ENCODE results near the gene CLEC4E.
"Not testable (repeated sequence)": the region's sequence is repeated elsewhere in the genome, so short reads cannot be mapped to it uniquely, and the experiment has no call there.

CLEC4E gene, protein sequence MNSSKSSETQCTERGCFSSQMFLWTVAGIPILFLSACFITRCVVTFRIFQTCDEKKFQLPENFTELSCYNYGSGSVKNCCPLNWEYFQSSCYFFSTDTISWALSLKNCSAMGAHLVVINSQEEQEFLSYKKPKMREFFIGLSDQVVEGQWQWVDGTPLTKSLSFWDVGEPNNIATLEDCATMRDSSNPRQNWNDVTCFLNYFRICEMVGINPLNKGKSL

DNA sequence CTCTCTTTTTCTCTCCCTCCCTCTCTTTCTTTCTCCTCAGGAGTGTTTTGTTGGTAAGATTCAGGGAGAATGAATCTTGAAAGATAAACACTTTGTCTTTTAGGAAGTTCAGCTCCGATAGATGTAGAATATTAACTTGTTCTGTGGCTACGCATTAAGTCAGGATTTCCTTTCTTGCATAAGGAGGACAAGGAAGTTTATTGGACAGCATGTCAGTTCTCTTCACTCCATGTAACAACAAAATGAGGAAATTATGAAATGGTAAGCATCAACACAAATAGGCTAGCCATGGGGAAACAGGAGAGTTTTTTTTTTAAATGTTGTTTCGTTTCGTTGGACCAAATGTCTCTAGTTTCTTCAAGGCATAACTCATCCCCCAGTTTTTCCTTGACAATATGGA, at the start of gene CLEC4E:
Gene CLEC4E (minus strand): TSS at position 75 of the 400 bp plus-strand sequence. CDS start 108 bp downstream, outside the sequence.
- not testable (repeated sequence) for DNase-seq (ENCODE audit: low spot score)

DNA sequence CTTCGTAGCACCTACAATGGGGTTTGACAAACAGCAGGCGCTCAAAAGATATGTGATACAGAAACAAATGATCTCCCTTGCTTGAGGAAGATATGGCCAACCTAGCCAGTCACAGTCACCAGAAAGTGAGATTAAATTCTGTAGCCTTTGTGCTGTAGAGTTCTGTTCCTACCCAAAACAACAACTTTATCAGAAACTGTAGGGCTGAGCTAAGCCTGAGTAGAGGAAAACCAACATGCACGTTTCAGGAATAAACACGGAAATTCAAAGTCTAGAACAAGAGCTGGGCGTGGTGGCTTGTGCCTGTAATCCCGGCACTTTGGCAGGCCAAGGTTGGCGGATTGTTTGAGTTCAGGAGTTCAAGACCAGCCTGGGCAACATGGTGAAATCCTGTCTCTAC, 49.0 kb upstream of the CLEC4E start:
- DNase-seq (ENCODE audit: low spot score) = no peak

DNA sequence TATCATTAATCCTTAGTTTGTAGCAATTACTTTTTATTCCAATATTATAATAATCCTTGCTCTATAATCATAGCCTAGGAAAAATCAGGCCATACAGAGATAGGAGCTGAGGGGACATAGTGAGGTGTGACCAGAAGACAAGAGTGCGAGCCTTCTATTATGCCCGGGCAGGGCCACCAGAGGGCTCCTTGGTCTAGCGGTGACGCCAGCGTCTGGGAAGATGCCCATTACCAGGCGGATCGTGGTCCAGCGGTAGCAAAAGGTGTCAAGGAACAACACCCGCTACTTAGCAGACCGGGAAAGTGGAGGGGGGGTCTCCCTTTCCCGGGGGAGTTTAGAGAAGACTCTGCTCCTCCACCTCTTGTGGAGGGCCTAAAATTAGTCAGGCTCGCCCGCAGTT, 43.8 kb upstream of the CLEC4E start:
- not testable (repeated sequence) for DNase-seq (ENCODE audit: low spot score)

DNA sequence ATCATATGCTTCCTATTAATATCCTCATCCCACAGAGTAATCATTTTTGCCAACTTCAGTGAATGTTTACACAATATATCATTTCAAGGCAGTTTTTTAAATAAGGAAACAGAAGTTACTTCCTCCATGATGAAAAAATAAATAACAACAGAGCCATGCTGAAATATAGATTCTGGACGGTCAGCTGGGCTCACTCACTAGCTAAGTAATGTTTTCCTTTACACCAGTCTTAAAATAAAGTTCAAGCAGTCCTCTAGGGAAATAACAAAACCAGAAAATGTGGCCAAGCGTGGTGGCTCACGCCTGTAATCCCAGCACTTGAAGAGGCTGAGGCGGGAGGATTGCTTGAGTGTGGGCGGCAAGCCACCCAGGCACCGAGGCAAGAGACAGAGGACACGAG, 43.3 kb upstream of the CLEC4E start:
- no peak for DNase-seq (ENCODE audit: low spot score)

DNA sequence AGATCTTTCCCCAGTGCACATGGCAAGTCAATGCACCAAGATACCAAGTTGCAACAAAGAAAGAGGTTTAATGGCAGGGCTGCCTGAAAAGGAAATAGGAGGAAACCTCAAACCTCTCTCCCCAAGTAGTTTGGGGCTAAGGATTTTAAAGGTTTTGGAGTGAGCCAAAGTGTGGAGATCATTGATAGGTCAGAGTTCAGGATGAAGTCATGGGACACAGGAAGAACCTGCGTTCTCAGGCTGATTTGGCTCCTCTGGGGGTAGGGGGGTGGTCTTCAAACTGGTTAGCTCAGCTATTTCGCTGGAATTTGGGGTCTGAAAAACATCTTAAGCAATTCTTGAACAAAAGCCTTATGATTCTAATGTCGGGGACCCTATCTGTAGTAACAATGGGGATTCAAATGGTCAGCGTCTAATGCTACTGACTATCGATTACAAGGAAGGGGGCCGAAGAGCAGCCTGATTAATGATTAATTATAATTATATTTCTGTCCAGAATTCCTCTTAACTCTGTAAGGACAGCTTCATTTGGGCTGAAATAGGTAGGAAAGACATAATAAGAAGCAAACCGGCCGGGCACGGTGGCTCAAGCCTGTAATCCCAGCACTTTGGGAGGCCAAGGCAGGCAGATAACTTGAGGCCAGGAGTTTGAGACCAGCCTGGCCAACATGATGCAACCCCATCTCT, 40.5 kb upstream of the CLEC4E start:
- DNase-seq (ENCODE audit: low spot score) = no peak

DNA sequence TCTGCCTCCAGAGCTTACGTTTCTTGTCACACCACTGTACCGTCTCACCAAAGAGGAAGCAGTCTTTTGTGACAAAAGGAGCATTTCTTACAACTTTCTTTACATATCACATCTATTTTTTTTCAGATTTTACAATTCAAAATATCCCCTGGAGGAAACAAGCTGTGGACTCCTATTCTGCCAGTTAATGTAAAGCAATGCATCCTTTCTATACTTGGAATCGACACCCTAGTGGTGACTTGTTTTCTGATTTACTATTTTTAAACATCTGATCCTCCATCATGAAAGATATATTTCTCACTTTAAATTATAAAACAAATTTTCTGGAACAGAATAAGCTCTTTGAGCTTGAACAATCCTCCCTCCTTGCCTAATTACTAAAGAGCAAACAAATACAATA, 37.2 kb upstream of the CLEC4E start:
- DNase-seq (ENCODE audit: low spot score) = no peak

DNA sequence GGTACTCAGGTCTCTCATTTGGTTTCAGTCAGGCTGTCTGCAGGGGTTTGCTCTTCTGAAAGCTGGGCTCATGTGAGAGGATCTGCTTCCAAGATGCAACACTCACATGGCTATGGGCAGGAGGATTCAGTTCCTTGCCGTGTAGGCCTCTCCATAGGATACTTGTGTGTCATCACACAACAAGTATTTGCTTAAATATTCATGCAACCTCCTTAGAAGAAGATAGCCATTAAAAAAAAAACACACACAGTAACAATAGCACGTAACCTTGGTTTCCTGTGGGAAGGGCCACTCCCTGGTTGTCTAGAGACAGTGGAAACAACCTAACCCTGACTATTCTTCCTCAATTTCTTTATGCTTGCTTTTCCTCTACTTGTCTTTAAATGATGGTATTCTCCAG, 31.8 kb upstream of the CLEC4E start:
- no peak for DNase-seq (ENCODE audit: low spot score)

DNA sequence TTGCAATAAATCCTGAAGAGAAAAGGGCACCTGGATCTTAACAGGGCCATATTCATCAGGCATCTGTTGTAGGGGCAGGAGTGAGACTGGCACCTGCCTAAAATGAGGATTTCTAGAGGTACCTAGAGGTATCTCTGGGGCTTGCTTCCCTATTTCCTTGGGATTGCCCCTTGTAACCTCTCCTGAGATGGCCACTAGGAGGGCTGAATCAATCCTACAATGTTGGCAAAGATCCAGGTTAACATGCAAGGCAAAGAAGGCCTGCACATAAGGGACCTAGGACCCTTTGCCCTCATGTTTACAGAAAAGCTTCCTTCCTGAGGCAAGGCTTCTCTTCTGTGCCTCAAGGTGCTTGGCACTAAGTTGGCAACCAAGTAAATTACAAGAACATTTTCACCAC, 25.8 kb upstream of the CLEC4E start:
- no peak for DNase-seq (ENCODE audit: low spot score)

DNA sequence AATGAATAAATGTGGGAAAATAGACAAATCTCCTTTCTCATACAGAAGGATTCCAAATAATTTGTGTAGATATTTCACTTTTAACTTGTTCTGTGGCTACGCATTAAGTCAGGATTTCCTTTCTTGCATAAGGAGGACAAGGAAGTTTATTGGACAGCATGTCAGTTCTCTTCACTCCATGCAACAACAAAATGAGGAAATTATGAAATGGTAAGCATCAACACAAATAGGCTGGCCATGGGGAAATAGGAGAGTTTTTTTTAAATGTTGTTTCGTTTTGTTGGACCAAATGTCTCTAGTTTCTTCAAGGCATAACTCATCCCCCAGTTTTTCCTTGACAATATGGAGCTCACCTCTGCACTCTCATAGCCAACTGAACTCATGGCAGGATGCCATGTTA, 25.3 kb upstream of the CLEC4E start:
- DNase-seq (ENCODE audit: low spot score) = not testable (repeated sequence)

DNA sequence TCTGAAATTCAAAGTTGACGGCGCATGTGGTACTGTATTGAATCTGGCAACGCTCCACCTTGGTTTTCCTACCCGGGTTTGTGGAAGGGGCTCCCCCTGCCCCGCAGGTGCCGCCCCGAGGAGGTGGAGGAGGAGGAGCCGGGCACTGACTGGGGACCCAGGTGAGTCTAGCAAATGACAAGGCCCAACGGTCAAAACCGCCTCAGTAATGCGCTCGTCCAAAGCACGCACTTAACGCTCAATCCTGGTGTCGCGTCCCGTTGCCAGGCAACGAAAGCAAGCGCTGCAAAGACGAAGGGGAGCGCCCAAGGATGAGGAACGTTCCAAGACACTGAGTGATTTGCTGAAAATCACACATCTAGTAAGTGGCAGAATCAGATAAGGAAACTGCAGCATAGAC, 24.0 kb upstream of the CLEC4E start:
- DNase-seq (ENCODE audit: low spot score) = no peak

DNA sequence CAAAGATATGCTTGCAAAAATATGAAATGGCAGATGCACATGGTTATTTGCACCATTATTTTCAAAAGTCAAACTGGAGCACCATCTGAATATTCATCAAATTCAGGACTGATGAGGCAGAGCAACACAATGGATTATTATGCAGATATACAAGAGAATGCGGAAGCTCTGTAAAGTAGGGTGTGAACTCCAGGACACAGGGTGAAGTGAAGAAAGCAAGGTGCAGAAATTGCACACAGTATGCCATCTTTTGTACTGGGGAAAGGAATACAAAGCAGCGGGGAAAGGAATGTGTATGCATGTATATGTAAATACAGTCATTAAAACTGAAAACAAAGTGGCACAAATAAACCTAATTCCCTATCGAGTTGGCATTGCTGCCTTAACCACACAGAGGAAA, 22.7 kb upstream of the CLEC4E start:
- no peak for DNase-seq (ENCODE audit: low spot score)

DNA sequence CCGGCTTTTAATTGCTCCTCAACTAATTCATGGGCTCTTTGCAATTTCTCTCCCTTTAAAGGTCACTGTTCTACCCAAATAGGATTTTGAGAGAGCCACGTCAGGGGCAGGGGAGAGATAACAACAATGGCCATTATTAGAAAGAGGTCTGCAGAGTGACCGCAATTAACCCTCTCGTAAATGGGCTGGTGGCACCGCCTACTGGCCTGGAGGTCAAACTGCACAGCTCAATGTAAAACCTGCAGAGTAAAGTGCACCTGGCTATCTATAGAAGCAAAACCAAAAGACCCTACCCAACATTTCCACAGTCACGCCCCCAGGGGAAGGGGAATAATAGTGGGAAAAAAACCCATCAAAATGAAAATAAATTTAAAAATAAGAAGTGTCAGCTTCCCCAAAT, 21.6 kb upstream of the CLEC4E start:
- no peak for DNase-seq (ENCODE audit: low spot score)

DNA sequence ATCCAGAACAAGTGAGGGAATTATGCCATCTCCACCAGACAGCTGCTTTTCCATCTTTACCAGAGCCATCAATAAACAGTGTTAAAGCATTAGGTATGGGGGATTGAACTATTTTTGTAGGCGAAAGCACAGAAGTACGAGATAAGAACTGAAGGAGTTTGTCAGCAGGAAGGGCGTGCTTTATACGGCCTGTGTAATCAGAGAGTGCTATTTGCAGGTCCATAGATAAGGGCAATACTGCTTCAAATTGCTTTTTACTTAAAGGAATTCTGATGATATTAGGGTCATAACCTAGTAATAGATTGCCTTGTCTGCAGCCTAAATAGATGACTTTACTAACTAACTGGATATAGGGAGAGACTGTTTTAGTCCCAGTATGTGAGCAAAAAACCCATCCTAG, 20.3 kb upstream of the CLEC4E start:
- no peak for DNase-seq (ENCODE audit: low spot score)

DNA sequence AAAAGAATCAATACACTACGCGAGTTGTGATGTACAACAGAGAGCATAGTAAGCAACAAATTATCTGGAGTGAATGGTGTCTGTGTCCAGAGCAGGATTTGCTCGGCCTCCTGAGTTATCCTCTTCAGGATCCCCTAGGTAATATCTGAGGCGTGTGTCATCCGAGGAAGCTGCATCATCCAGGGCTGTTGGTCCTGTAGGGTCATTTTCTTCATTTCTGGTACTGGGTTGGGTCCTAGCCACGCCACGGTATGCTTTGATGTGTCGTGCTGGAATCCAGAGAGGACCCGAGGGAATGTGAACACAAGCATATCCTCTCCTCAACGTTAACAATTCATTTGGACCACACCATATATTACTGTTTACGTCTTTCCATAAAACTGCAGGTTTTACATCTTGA, 19.0 kb upstream of the CLEC4E start:
- DNase-seq (ENCODE audit: low spot score) = no peak

DNA sequence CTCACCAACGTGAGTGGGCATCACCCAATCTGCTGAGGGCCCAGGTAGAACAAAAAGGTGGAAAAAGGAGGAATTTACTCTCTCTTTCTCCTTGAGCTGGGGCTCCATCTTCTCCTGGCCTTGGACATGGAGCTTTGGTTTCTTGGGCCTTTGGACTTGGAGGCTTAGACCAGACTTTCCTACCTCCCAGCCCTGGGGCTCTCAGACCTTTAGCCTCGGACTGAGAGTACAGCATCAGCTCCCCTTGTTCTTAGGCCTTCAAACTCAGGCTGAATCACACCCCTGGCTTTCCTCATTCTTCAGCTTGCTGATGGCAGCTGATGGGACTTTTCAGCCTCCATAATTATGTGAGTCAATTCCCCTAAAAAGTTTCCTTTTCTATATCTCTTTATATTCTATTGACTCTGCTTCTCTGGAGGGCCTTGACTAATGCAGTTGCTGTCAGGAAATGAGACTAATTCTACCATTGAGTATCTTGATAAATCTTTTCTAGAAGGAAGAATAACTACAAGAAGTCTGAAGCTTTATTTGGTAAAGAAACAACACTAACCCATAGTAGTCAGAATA, 15.9 kb upstream of the CLEC4E start:
- no peak for DNase-seq (ENCODE audit: low spot score)

DNA sequence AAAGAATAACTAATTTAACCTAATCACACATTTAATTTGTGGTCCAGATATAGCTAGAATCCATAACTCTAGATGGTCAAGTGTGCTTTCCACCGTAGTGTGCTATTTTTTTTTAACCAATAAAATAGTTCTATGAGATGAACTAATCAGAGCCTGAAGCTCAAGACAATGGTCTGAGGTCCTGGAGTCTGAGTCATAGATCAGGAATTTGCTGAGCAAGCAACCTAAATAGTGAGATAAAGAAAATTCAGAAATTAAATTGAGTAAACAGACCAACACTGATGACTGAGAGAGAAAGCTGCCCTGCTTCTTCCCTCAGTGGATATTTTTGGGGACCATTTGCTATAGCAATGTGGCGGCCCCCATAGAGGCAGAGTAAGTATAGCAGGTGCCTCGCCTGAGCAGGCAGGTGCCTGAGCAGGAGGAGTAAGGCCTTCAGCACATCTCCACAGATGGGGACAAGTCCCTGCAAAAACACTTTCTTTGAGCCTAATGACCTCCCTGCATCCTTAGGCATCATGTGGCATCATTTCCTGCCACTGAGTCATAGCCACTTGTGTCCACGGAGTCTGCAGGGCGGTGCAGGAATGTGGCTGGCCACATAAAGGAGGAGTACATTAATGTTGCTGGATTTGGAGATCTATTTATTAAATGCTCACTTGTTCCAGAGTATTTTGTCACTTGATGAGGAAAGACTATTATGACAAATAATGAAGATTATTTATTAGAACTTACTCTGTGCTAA, 13.9 kb upstream of the CLEC4E start:
- DNase-seq (ENCODE audit: low spot score) = no peak

DNA sequence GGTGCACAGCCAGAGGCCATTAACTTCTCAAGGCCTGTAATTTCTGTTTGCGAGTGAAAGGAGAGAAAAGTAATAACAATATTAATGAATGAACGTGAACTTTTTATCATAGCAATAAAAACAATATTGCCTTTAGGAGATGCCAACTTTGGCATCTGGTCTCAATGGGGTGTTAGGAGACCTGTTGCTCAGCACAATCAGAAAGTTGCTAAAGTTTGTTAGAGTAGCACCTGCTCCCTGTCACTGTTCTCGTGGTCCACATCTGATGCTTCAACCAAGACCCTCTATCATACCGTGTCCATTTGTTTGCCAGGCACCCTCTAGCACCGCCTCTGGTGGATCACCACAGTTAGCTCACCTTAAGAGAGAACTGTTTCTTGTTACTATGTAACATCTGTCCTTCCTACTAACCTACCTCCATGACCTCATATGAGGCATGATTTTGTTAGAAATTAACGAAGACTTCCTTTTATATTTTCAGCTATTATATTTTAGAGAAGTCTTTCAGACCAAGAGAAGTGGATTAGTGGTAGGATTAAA, 12.5 kb upstream of the CLEC4E start:
- DNase-seq (ENCODE audit: low spot score) = no peak

DNA sequence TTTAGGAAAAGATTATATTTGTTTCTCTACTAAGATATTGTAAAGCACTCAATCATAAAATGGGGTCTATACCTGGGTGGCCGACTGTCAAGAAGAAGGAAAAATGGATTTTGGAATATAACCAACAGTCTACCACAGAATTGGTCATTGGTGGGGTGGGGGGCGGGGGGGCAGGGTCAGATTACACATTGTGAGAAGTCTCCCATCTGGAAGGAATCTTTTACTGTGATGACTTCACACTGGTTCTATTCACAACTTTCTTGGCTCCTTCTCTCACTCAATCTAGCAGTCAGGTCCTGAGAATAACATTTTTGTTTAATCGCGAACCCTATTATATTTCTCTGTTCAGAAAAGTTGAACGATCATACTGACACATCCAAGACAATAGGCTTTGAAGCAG, 8.7 kb upstream of the CLEC4E start:
- no peak for DNase-seq (ENCODE audit: low spot score)

DNA sequence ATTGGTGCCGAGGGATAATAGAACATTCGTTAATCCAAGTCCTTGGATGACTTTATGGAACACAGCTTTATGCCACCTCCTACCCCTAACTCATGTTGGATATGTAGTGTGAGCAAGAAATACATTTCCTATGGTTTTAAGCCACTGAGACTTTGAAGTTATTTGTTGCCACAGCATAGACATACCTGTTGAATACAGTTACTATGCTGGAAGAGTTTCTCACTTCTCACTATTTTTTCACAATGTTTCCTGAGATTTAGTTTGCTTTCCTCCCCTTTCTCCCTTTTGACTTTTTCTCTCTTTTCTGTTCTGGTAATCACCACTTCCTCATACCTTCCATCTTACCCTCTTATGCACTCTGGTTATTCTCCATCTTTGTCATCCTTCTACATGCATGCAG, 7.5 kb upstream of the CLEC4E start:
- no peak for DNase-seq (ENCODE audit: low spot score)

DNA sequence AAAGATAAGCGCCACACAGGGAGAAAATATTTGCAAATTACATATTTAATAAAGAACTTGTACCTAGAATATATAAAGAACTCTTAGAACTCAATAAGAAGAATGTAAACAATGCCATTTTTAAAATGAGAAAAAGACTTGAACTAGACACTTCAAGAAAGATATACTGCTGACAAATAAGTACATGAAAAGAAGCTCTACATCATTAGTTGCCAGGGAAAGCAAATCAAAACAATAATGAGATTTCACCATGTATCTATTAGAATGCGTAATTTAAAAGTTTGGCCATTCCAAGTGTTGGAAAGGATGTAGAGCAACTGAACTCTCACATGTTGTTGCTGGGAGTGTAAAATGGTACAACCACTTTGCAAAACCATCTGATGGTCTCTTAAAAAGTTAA, 6.9 kb upstream of the CLEC4E start:
- DNase-seq (ENCODE audit: low spot score) = no peak

DNA sequence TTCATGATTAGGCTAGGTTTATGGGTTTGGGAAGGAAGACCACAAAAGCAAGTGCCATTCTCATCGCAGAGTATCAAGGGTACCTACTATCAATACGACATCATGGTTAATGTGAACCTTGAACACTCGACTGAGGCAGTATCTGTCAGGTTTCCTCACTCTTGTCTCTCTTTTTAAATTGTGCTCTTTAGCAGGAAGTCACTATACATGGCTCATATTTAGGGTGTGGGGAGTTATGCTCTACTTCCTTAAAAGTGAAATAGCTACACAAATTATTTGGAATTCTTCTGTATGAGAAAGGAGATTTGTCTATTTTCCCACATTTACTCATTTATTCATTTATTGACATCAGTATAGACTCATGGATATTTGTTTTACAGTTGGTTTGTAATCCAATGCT, 5.9 kb upstream of the CLEC4E start:
- DNase-seq (ENCODE audit: low spot score) = no peak

DNA sequence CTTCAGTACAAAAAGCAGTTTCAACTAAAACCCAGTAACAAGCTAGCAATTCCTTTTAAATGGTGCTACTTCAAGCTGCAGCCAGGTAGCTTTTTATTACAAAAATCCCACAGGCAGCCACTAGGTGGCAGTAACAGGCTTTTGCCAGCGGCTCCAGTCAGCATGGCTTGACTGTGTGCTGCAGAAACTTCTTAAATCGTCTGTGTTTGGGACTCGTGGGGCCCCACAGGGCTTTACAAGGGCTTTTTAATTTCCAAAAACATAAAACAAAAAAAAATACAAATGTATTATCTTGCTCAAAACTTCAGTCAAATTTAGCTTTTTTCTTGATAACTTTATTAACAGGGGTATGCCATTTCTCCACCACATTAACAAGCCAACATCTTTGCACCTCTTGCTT, 3.6 kb upstream of the CLEC4E start:
- peak; percentile 67 for DNase-seq (ENCODE audit: low spot score)

DNA sequence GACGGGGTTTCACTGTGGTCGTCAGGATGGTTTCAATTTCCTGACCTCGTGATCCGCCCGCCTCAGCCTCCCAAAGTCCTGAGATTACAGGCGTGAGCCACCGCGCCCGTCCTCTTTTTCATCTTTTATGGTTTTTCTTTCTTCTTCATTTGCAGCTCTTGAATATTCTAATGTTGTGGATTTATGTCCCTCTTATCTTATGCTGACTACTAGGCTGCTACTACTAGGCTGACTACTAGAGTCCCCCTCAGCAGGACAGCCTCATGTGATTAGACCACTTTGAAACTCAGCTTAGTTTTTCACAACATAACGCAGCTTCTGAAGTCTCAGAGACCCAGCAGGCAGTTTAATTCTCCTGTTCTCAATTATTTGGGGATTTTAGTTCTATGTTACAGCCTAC, 857 bp upstream of the CLEC4E start:
- no peak for DNase-seq (ENCODE audit: low spot score)

Measured in hematopoietic multipotent progenitor cell treated with erythropoietin and hydrocortisone succinate and interleukin-3 and kit ligand, for 17 days (in vitro differentiated cells).